ENCODE measurements around the gene BASP1.
A peak's percentile ranks its signal among the peaks of the same experiment; 100 is the strongest.

The BASP1 gene

DNA sequence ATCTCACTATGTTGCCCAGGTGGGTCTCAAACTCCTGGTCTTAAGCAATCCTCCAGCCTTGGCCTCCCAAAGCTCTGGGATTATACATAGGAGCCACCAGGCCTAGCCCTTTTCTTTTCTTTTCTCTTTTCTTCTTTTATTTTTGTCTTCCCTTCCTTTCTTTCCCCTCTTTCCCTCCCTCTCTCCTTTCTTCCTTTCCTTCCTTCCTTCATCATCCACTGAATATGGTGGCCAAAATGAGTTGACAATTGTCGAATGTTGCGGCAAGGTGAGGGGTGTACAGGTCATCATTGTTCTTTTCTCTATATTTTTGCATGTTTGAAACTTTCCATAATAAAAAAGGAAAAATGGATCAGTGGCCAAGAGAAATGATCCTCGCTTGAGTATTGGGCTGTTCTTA lies 32.1 kb upstream of the BASP1 start:
- no peak overlapping the region for H3K4me3 ChIP-seq (replicated peaks; ENCODE audit: low read depth, low read length)
- TF ChIP-seq, protein P1, sequence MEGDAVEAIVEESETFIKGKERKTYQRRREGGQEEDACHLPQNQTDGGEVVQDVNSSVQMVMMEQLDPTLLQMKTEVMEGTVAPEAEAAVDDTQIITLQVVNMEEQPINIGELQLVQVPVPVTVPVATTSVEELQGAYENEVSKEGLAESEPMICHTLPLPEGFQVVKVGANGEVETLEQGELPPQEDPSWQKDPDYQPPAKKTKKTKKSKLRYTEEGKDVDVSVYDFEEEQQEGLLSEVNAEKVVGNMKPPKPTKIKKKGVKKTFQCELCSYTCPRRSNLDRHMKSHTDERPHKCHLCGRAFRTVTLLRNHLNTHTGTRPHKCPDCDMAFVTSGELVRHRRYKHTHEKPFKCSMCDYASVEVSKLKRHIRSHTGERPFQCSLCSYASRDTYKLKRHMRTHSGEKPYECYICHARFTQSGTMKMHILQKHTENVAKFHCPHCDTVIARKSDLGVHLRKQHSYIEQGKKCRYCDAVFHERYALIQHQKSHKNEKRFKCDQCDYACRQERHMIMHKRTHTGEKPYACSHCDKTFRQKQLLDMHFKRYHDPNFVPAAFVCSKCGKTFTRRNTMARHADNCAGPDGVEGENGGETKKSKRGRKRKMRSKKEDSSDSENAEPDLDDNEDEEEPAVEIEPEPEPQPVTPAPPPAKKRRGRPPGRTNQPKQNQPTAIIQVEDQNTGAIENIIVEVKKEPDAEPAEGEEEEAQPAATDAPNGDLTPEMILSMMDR (IDR thresholded peaks at IDR 0.05; ENCODE audit: low read depth, low read length, missing control alignments), result no peak
- DNase-seq (ENCODE audit: extremely low read depth, low read depth), result no peak

DNA sequence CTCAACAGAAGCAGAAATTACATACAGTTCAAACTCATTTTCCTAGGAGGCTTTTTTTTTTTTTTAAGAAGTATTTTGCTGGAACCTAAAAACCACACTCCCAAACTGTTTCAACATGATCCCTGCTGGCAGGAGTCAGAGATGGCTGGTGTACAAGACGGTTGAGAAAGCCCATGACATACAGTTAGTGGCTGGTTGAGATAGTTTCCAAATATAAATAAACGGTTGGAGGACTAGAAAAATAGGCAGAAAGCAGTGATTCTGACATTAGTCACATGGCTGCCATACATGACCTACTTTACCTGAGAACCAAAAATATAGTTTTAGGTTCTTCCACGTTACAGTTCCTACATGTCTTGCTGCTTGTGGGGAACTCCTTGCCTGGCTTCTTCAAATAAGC lies 31.7 kb upstream of the BASP1 start:
- H3K4me3 ChIP-seq (replicated peaks; ENCODE audit: low read depth, low read length), result no peak overlapping the region
- TF ChIP-seq, protein P1 (IDR thresholded peaks at IDR 0.05; ENCODE audit: low read depth, low read length, missing control alignments), result no peak
- DNase-seq (ENCODE audit: extremely low read depth, low read depth), result no peak

DNA sequence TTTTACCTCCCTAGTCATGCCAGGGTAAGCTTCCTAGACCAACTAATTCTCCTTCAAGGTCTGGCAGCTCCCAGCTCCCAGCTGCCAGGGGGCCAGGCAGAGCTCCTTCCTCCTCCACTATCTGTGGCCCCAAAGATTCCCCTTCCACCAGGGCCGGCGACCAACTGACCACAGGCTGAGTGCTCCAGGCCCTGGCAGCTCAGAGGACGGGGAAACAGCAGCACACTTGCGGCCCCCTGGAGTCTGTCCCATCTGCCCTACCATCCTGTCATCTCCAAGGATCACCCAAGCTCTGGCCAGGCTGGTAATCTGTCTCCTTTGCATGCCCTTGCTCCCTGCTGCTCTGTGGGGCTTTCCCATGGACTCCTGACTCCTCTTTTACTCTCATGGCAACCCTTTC lies 31.2 kb upstream of the BASP1 start:
- no peak for DNase-seq (ENCODE audit: extremely low read depth, low read depth)
- TF ChIP-seq, protein P1 (IDR thresholded peaks at IDR 0.05; ENCODE audit: low read depth, low read length, missing control alignments), result no peak

DNA sequence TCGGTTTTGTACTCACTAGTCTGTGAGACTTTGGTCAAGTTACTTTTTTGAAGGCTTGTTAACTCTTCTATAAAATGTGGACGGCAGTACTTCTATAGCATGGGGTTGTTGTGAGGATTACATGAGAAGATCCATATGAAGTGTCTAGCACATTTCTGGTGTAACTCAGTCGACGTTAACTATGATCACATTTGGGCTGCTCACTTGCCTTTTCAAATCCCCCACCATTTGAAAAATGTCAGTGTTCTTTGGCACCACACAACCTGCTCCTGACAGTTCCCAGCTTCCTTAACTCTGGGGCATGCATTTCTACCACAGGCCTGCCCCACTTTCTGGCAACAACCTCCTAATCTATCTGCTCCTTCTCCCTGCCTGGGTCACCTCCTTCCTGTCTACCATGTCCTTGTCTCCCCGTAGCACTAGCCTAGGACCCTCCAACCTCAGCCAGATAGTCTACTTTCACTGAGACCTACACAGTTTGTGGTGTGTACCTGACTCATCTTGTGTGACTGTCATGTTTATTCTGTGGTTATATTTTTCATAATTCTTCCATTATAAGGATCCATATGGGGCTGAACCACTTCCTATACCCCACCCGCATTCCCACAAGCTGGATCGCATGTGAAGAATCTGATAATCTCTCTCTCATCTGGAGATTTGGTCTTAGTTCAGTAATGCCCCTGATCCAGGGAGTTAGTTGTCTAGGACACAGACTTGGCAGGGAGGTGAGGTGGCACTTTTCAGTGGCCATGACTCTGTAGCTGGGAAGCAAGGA lies 30.2 kb upstream of the BASP1 start:
- DNase-seq (ENCODE audit: extremely low read depth, low read depth), result no peak
- H3K4me3 ChIP-seq (replicated peaks; ENCODE audit: low read depth, low read length), result no peak overlapping the region
- TF ChIP-seq, protein P1 (IDR thresholded peaks at IDR 0.05; ENCODE audit: low read depth, low read length, missing control alignments), result no peak

More for the DNA sequence above, 31.2 kb upstream of the BASP1 start:
- H3K4me3 ChIP-seq (replicated peaks; ENCODE audit: low read depth, low read length), result no peak overlapping the region

DNA sequence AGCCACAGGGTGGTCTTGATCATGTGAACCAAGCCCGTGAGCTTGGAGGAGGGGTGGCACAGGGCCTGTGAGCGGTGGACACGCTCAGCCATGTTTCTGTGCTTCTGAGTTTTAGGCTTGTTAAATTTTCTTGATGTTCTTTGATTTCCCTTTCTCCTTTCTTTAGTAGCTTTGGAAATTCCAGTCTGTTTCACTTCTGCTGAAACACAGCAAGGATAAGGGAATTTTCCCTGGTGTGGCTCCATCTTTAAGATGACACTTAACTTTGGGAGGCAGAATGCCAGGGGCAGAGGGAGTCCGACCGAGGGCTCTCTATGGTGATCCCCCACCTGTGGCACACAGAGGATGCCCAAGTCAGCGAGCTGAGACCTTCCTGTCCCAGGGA lies 29.7 kb upstream of the BASP1 start:
- TF ChIP-seq, protein P1 (IDR thresholded peaks at IDR 0.05; ENCODE audit: low read depth, low read length, missing control alignments), result no peak
- no peak for DNase-seq (ENCODE audit: extremely low read depth, low read depth)
- no peak overlapping the region for H3K4me3 ChIP-seq (replicated peaks; ENCODE audit: low read depth, low read length)

DNA sequence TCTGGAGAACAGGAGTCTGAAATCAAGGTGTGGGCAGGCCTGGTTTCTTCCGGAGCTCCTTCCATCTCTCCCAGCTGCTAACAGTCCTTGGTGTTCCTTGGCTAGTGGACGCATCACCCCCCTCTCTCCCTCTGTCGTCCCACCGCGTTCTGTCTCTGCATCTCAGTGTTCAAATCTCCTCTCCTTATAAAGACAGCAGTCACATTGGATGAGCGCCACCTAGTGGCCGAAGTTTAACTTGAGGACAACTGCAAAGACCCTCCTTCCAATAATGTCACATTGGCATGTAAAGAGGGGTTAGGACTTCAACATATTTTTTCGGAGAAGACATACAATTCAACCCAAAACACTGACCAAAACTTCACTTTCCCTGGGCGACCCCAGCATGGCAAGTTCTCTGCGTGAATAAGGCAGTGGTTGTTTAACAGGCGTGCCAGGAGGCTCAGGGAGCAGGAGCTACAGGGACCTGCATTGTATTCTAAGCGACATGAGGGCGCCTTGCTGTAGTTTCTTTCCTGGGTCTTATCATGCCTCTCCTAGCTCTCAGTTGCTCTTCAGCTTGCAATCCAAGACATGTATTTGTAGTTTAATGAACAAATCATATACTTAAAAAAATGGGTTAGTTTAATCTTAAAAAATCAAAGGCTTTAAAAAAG lies 27.9 kb upstream of the BASP1 start:
- H3K4me3 ChIP-seq (replicated peaks; ENCODE audit: low read depth, low read length), result no peak overlapping the region
- no peak for DNase-seq (ENCODE audit: extremely low read depth, low read depth)
- TF ChIP-seq, protein P1 (IDR thresholded peaks at IDR 0.05; ENCODE audit: low read depth, low read length, missing control alignments), result peak; percentile 78
